GM21360 (cell line): ENCODE measurements around the gene PIK3CA.
"Not testable (repeated sequence)": the region's sequence is repeated elsewhere in the genome, so short reads cannot be mapped to it uniquely, and the experiment has no call there.

Experiments used
- ATAC-seq: cut with Tn5 transposase; IDR thresholded peaks from one replicate; pipeline ENCODE4 v1.9.1; 2021; ENCODE audit warnings: mild to moderate bottlenecking, moderate library complexity; ENCODE audit not compliant: unreplicated experiment

Gene PIK3CA

DNA sequence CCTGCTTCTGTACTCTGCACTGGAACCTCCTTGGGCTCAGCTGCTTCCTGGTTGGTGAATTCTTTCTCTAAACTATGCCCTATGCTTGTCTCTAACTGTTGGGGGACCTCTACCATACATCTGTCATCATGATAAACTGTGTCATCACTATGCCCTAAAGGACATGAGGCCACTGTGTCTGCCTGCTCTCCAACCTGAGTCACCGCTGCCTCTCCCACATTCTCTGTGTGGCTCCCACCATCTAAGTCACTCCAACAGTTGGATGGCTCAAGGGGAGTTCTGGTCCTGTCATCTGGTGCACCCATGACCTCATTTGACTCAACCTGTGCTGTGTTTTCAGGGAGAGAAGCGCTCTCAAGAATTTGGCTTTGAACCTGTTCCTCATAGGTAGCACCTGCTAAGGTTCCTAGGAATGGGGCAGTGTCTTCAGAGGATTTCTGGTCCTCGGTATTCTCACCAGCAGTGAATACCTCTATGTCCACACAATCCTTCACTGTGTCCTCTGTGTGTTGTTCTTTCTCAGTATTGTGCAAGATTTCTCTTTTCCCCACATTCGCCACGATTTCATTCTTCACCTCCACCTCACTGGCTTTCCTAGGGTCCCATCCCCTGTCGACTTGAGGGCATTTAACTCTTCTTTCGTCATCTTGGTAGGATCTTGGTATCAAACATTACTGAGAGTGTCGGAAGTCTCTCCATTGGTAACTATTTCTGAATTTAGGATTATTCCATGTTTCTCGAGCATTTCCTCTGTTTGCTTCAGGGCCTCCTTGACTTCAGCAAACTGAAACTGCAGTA, 112.0 kb downstream of the PIK3CA start:
- not testable (repeated sequence) for ATAC-seq

DNA sequence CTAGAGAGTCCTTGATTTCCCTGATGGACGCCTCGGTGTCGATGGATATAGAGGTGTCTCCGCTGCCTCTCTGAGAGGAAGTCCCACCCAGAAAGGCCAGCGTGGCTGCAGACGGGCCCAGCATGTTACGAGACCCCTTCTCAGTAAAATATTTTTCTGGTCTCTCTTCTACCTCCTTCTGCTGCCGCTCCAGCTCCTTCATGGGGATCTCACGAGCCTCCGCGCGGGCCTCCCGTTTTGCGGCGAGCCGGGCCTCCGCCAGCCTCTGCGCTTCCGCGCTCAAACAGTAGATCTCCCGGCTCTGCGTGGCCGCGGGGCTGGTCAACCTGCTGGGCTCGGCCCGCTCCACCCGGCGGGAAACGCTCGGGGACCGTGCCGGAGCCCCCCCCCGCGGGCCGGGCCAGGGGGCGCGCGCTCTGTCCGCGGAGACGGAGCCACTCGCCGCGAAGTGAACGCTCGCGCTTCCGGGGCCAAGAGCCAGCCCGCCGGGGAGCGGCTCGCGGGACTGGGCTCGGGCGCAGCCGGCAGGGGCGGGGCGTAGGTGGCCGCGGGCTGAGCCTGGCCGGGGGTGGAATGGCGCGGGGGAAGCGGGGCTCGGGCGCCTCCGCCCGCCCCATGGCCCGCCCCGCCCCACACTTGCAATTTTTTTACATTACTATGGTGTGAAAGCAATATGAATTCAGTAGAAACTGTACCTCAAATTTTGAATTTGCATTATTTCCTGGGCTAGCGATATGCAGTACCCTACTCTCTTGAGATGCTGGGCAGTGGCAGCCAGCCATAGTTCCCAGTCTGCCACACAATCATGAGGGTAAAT, 113.0 kb downstream of the PIK3CA start:
- peak; percentile 74 for ATAC-seq

DNA sequence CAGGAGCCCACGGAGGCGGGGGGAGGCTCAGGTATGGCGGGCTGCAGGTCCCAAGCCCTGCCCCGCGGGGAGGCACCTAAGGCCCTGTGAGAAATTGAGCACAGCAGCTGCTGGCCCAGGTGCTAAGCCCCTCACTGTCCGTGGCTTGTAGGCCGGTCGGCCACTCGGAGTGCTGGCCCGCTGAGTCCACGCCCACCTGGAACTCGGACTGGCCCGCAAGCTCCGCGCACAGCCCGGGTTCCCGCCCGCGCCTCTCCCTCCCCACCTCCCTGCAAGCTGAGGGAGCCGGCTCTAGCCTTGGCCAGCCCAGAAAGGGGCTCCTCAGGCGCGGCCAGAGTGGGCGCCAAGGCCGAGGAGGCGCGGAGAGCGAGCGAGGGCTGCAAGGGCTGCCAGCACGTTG, 115.0 kb downstream of the PIK3CA start:
- ATAC-seq, result no peak

DNA sequence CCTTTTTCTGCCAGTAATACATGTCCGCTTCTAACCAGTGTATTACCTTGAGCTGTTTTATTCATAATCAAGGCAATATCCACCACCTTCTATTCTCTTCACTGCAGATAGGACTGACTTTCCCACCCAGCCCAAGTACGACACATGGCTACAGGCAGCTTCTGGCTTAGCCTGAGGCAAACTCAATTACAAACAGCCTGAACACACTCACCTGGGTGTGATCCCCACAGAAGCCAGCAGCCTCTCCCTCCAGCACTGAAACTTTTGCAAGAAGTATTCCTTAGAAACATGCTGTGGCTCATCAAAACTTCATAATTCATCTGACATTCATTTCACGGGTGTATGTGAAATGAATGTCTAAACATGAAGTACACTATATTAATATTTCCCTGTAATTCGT, 116.3 kb downstream of the PIK3CA start:
- no peak for ATAC-seq

DNA sequence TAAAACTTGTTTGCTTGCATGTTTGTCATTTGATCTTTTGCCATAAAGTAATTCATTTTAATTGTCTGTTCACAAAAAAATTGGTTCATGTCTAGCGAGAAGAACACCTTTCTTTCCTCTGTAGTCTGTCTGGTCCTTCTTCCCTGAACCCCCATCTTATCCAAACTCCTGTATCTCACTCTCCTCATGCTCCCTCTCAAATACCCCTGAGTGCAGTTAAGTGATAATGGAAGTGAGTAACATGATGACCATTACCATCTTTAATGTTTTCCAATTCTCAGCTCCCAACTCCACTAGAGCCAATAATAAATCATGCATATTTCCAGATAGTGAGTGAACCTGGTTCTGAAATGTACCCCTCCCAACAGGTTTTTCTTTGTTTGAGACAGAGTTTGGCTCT, 116.9 kb downstream of the PIK3CA start:
- ATAC-seq, result no peak

DNA sequence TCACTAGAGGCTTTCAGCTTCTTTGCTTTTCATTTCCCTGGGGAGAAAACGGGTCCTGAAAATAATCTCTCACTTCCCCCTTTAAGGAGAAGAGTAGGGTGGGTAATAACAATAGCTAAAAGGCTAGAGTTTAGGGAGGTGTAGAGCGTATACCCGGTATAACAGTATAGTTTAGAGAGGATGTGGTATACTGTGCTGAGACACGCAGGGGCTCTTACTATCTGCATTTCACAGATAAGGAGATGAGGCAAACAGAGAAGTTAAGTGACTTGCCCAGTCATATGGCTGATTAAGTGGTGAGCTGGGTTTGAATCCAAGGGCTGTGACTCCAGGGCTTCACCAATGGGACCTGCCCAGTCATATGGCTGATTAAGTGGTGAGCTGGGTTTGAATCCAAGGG, 117.7 kb downstream of the PIK3CA start:
- ATAC-seq, result peak; percentile 52

DNA sequence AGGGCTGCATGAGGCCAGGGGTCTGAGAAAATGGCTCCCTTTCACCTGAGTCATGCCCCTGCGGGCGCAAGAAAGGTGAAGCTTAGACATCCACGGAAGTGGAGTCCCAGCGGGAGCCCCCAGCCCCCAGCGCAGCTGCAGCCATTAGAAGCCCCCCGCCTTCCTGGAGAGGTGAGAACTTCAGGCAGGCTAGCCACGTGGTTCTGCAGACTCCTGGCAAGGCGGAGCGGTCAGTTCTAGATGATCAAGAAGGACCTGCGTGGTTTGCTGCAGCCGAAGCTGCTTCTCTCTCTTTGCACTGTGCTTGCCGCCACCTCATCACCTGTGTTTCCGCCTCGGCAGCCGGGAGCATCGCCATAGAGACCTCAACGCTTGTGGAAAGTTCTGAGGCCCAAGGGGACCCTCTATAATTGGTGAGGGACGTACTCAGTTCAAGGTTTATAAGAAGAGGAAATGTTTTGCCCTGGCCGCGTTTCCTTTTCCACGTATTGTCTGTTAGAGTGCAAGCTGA, 118.6 kb downstream of the PIK3CA start:
- ATAC-seq, result no peak

DNA sequence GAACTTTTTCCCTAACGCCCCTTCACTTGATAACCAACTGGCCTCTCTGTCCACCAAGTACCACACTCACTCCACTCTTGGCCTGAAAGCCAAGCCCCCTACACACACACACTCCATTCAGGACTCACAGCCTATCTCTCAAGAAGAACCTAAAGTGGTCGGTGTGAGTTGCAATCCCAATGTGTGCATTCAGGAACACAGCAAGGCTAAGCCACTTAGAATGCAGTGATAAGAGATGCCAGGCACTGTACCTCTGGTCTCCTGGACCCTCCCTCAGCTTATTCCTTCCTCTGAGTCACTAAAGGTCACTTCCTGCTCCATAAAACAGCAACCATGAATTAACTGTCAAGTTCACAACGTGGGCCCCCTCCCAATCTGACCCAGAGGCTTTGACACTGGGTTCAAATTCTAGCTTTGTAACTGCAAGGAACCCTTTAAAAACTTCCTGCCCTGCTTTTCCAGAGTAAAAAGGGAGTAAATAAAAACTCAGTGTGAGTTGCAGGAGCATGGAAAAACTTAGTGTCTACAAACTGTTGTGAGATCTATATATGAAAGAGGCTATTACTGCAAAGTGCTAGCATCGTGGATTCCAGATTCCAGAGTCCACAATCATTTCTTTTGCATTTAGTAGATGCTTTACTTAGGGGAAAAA, 120.4 kb downstream of the PIK3CA start:
- ATAC-seq, result no peak

DNA sequence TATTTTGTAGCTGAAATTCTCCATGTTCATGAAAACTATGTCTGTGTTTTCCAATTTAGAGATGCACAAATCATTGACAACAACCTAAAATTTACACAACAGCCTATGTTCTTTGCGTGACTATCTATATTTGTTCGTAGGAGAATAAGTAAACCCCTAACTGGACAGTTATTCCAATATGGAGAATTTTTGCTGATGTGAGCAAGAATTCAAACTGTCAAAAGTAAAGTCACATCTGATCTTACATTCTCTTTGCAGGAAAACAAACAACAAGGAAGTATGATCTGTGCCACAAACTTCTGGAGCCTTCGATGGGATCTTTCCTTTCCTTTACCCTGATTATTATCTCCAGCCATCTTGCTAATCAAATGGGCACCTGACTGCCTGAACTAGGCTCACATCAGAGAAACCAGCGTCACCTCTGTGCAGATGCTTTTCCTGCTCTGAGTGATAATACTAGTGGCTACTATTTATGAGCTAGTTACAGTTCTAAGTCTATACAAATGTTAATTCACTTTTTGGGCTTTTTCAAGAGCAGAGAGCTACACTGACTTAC, 121.1 kb downstream of the PIK3CA start:
- no peak for ATAC-seq

DNA sequence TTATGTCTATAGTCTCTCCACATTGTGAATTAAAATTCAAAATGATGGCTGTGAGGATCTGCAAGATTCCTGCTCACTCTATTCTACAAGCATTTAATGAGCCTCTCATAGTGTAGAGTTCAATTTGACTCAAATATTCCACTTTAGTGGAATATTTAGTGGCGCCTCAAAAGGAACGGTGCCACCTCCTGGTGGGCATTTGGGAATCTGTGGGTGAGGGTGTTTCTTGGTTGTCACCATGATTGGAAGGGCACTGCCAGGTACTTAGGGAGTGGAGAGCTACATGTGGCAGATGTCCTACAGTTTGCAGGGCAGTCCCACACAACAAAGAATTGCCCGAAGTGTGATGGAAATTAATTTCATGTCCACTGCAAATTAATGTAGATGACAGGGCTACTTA, 124.2 kb downstream of the PIK3CA start:
- no peak for ATAC-seq

DNA sequence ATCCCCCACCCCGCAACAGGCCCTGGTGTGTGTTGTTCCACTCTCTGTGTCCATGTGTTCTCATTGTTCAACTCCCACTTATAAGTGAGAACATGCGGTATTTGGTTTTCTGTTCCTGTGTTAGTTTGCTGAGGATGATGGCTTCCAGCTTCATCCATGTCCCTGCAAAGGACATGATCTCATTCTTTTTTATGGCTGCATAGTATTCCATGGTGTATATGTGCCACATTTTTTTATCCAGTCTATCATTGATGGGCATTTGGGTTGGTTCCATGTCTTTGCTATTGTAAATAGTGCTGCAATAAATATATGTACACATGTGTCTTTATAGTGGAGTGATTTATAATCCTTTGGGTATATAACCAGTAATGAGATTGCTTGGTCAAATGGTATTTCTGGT, 126.3 kb downstream of the PIK3CA start:
- ATAC-seq, result not testable (repeated sequence)

DNA sequence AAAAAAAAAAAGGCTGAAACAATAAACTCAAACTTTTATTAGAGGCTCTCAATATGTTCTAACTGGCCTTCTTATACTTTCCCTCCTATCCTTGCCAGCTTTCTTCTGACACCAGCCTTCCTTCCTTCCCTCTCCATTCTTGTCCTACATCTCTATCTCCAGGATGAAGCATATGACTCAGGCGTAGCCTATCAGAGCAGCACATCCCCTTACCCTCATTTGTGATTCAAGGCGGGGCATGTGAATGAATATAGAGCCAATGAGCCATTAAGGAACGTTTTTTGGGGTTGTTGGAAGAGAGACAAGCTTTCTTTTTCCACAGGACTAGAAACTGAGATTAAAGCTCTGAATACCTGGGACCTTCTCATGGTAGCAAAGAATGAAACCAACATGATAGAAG, 127.8 kb downstream of the PIK3CA start:
- ATAC-seq, result no peak

DNA sequence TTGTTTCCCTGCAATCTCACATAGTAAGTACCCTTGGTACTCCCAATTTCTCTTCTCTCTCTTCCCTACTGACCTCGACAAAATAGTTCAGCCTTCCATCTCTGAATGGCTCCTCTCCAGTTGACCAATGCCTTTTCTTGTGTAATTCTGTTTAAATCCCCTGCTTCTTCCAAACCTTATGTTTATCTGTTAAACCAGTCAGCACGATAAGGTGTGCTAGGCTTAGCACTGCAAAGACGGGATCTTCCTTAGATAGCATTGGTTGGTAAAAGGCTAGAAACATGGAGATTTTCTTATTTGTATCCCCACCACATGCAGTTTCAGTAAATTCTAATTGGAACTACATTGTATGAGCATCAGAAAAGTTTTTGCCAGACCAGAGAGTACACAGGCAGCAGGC, 128.6 kb downstream of the PIK3CA start:
- no peak for ATAC-seq

DNA sequence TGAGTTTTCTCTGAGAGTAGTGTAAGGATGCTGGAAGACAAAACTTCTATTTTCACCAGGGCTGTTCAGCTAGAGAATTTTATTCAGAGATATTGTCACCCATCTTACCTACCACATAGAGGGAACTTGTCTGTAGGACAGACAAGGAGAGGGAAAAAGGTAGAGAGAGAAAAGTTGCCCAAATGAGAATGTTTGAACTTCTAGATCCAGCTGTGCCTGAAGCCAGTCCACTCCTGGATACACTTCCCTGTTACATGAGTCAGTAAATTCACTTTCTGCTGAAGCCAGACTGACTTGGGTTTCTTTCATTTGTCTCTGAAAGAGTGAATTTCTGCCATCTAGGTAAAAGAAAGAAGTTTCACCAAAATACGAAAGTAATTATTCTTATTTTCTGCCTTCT, 130.0 kb downstream of the PIK3CA start:
- no peak for ATAC-seq

DNA sequence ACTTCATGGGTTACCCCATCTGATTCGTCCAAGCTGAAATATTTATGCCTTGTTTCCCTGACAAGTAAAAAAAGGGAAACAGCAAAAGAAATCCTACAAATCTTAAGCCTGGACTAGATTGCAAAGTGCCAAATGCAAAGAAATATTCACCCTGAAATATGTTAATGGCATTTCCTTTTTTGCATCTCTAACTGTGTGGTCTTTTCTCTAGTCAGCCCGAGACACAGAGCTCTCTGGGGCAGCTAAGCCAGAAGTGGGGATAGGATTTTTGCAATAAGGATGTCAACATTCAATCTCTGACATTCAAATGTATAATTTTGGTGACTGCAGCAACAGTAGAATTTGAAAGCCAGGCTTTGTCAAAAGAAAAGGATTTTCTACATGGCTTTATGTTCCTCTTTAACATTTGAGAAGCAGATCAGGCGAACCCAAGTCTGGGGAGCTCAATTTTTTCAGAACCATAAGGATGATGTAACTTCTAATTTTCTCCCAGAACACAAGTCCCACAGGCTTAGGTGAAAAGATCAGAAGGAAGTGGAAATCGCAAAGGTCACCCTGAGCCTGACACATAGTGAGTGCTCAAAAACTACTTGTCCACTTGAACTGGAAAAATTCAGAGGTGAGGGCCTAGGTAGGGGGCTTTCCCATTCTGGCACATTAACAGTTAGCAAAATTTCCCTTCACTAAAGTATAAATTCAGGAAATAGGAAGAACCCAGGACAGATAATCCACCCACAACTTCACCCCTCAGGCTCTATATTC, 131.0 kb downstream of the PIK3CA start:
- no peak for ATAC-seq

DNA sequence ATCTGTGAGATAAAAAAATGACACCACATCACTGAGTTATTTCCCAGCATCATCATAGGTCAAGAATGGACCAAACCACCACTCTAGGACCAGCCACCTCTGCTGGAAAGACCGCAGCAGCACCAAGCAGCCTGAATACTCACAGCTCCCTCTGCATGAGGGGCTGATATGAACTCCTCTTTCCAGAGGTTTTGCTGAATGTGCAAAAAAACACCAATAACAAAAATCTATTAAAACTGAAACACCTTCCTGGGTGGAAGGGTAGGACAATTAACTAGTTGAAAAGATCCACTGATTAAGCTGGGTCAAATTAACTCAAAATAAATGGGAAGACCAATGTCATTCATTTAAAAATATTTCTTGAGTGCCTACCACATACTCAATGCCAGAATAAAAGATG, 131.7 kb downstream of the PIK3CA start:
- ATAC-seq, result no peak

DNA sequence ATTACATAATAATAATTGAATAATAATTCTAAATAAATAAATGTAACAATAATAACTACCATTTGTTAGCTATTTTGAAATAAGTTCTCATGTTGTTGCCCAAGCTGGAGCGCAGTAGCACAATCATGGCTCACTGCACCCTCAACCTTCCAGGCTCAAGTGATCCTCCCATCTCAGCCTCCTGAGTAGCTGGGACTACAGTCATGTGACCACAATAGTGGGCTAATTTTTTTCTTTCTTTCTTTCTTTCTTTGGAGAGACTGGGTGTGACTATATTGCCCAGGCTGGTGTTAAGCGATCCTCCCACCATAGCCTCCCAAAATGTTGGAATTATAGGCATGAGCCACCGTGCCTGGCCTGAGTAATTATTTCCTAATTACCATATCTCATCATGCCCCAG, 133.7 kb downstream of the PIK3CA start:
- no peak for ATAC-seq

DNA sequence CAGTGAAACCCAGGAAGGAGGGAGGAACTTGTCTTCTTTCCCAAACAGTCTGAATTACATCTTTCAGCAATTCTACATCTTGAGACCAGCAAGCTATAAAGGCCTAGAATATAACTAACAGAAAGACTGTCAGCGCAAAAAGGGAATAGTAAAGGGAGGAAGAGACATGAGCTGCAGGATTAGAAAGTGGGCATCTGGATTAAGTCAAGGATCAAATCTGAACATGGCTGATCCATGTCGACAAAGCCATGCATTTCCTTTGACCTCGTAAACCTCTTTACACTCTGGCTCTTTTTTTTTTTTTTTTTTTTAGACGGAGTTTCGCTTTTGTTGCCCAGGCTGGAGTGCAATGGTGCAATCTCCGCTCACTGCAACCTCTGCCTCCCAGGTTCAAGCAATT, 138.2 kb downstream of the PIK3CA start:
- ATAC-seq, result no peak

DNA sequence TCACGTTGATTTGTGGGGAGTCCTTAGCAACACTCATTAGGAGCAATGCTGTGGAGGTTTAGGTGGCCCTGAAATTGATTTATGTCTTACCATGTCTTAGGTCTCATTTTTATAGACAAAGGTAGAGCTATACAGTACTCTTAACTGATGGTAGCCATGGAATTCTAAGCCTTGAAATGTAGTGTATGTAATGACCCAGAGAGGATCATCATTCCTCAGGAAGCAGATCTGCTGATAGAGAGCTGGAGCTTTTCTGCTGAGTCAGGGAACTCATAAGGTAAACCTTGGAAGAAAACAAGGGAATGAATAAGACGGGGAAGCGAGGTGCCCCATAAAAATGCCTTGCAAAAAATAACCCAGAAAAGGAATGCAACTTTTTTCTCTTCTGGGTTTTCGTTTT, 140.7 kb downstream of the PIK3CA start:
- no peak for ATAC-seq

DNA sequence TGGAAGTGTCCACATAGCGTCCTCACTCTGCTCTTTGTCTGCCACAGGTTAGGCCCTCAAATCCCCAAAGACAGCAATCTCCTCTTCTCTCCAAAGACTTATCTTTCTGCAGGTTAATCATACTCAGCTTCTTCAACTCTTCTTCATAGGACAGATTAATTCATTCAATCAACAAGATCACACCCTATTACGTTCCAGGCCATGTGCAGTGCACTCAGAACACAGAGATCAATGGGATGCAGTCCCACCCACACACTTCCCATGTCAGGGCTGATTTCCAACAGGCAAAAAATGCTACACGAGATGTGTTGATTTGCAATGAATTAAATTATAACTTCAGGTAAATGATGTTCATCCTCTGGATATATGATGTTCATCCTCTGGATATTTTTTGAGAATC, 141.1 kb downstream of the PIK3CA start:
- ATAC-seq, result no peak
